GM18907 (cell line): Measurements from ENCODE around the gene SEL1L2.

Experiments used
- ATAC-seq: cut with Tn5 transposase; IDR thresholded peaks from one replicate; pipeline ENCODE4 v1.9.1; 2021; ENCODE audit warnings: mild to moderate bottlenecking, moderate library complexity; ENCODE audit not compliant: unreplicated experiment

SEL1L2 gene

GRCh38 chr20:13934992-13935894, 55.2 kb downstream of the SEL1L2 start:
- ATAC-seq: no peak

- peak; percentile 68 for ATAC-seq
Observed at GRCh38 chr20:13930281-13930680, 60.1 kb downstream of the SEL1L2 start.

- ATAC-seq: no peak
Observed at GRCh38 chr20:13929836-13930235, 60.6 kb downstream of the SEL1L2 start.

- ATAC-seq: no peak
Observed at GRCh38 chr20:13928901-13929300, 61.5 kb downstream of the SEL1L2 start.

GRCh38 chr20:13927171-13927570, 63.2 kb downstream of the SEL1L2 start:
- no peak for ATAC-seq

GRCh38 chr20:13922241-13922640, 68.2 kb downstream of the SEL1L2 start:
- no peak for ATAC-seq

- no peak for ATAC-seq
Observed at GRCh38 chr20:13915284-13915683, 75.1 kb downstream of the SEL1L2 start.

GRCh38 chr20:13913572-13913971, 76.8 kb downstream of the SEL1L2 start:
- no peak for ATAC-seq

- no peak for ATAC-seq
Observed at GRCh38 chr20:13913131-13913530, 77.3 kb downstream of the SEL1L2 start.

- ATAC-seq: no peak
Observed at GRCh38 chr20:13910492-13910891, 79.9 kb downstream of the SEL1L2 start.

GRCh38 chr20:13909067-13909466, 81.3 kb downstream of the SEL1L2 start:
- ATAC-seq: no peak

- no peak for ATAC-seq
Observed at GRCh38 chr20:13904766-13905165, 85.6 kb downstream of the SEL1L2 start.

GRCh38 chr20:13900496-13900895, 89.9 kb downstream of the SEL1L2 start:
- no peak for ATAC-seq

- ATAC-seq: no peak
Observed at GRCh38 chr20:13898012-13898612, 92.3 kb downstream of the SEL1L2 start.

- no peak for ATAC-seq
Observed at GRCh38 chr20:13891575-13891974, 98.8 kb downstream of the SEL1L2 start.

- ATAC-seq: no peak
Observed at GRCh38 chr20:13884803-13885202, 105.6 kb downstream of the SEL1L2 start.

GRCh38 chr20:13883425-13883824, 107.0 kb downstream of the SEL1L2 start:
- ATAC-seq: no peak

- ATAC-seq: no peak
Observed at GRCh38 chr20:13878566-13878965, 111.8 kb downstream of the SEL1L2 start.

GRCh38 chr20:13877793-13878192, 112.6 kb downstream of the SEL1L2 start:
- no peak for ATAC-seq

GRCh38 chr20:13875265-13875811, 115.1 kb downstream of the SEL1L2 start:
- no peak for ATAC-seq

GRCh38 chr20:13874394-13875157, 115.8 kb downstream of the SEL1L2 start:
- ATAC-seq: no peak
